SK-N-SH (cell line): ENCODE data around the gene ESPNL. TPM values are rescaled to one million over a fixed set of nuclear protein-coding genes. Genes with fewer than 3 reads are reported as not detected.

Source experiments
- CTCF ChIA-PET: fragments of 300-600, 350-600 bp; formaldehyde crosslinking; extraction: SDS; loops from one replicate; lab custom pipeline; 2021; lab: Yijun Ruan, JAX
- POLR2A ChIA-PET: fragments of 350-600 bp; sonication (Branson Sonifier 250); formaldehyde crosslinking; extraction: SDS; loops from one replicate; lab custom pipeline; 2020; ENCODE audit warnings: antibody characterized with exemption, inconsistent platforms; lab: Yijun Ruan, JAX
- DNase-seq: peaks from one replicate; pipeline ENCODE4 v3.0.0; 2012
- H2AFZ ChIP-seq: fragments of 200-600 bp; sonication (generic); 2 replicates; pipeline ENCODE4 v1.8.1; 2016; ENCODE audit warnings: antibody characterized with exemption, mild to moderate bottlenecking, low read depth
- H3F3A ChIP-seq: fragments of 200-600 bp; sonication (generic); replicated peaks from 2 replicates; pipeline ENCODE3; 2016; ENCODE audit warnings: antibody characterized with exemption, mild to moderate bottlenecking; ENCODE audit not compliant: insufficient read depth
- H3K27ac ChIP-seq, 2 experiments: fragments of 200-500 bp in 1 of 2; fragments of 200-600 bp in 1 of 2; sonication (Bioruptor generic) in 1 of 2; sonication (generic), shearing (Covaris generic) in 1 of 2; 2 replicates each; pipeline versions ENCODE4 v1.5.1 to v1.6.1; 2014 to 2016; ENCODE audit warnings: low read depth in 2 of 2, inconsistent platforms in 1 of 2, low read length in 1 of 2, mild to moderate bottlenecking in 1 of 2, mixed read lengths in 1 of 2
- H3K27me3 ChIP-seq: fragments of 200-600 bp; sonication (generic), shearing (Covaris generic); 2 replicates; pipeline ENCODE4 v1.6.1; 2016; ENCODE audit warnings: mixed run types; ENCODE audit not compliant: insufficient read depth
- H3K36me3 ChIP-seq, 2 experiments: fragments of 200-500 bp in 1 of 2; fragments of 200-600 bp in 1 of 2; sonication (Bioruptor generic) in 1 of 2; sonication (generic) in 1 of 2; replicated peaks in 1 of 2; 2 replicates each; pipeline versions ENCODE3 to v1.5.1; 2014 to 2016; ENCODE audit warnings: low read length in 1 of 2, mild to moderate bottlenecking in 1 of 2; ENCODE audit not compliant: insufficient read depth in 2 of 2, control insufficient read depth in 1 of 2
- H3K4me1 ChIP-seq, 2 experiments: fragments of 200-500 bp in 1 of 2; fragments of 200-600 bp in 1 of 2; sonication (Bioruptor generic) in 1 of 2; sonication (generic), shearing (Covaris generic) in 1 of 2; 2 replicates each; pipeline versions ENCODE4 v1.5.1 to v1.6.1; 2014 to 2016; ENCODE audit warnings: low read depth in 1 of 2, low read length in 1 of 2, mixed run types in 1 of 2; ENCODE audit not compliant: insufficient read depth in 2 of 2, control insufficient read depth in 1 of 2
- H3K4me2 ChIP-seq: fragments of 200-600 bp; sonication (generic), shearing (Covaris generic); 2 replicates; pipeline ENCODE4 v1.6.1; 2017; ENCODE audit warnings: mixed run types
- H3K4me3 ChIP-seq, 2 experiments: fragments of 200-500 bp in 1 of 2; fragments of 200-600 bp in 1 of 2; sonication (Bioruptor generic) in 1 of 2; sonication (generic), shearing (Covaris generic) in 1 of 2; 2 replicates each; pipeline versions ENCODE4 v1.5.1 to v1.8.1; 2014 to 2016; ENCODE audit warnings: low read depth in 2 of 2, inconsistent platforms in 1 of 2, low read length in 1 of 2, mild to moderate bottlenecking in 1 of 2, mixed read lengths in 1 of 2, moderate library complexity in 1 of 2
- H3K79me2 ChIP-seq: fragments of 200-600 bp; sonication (generic); 2 replicates; pipeline ENCODE4 v1.8.1; 2017; ENCODE audit warnings: mild to moderate bottlenecking; ENCODE audit not compliant: insufficient read depth
- H3K9ac ChIP-seq: fragments of 200-600 bp; sonication (generic); 2 replicates; pipeline ENCODE4 v1.6.1; 2017; ENCODE audit warnings: mixed run types
- H3K9me2 ChIP-seq: fragments of 200-600 bp; sonication (generic); 2 replicates; pipeline ENCODE4 v1.6.1; 2017; ENCODE audit warnings: mixed run types
- H3K9me3 ChIP-seq: fragments of 200-600 bp; sonication (generic); 2 replicates; pipeline ENCODE4 v1.6.1; 2017; ENCODE audit warnings: mixed run types, mild to moderate bottlenecking, moderate library complexity
- H4K20me1 ChIP-seq: fragments of 200-600 bp; sonication (generic); 2 replicates; pipeline ENCODE4 v1.6.1; 2017; ENCODE audit warnings: mild to moderate bottlenecking, mixed run types; ENCODE audit not compliant: insufficient read depth
- EZH2phosphoT487 ChIP-seq: fragments of 200-600 bp; sonication (generic); IDR thresholded peaks from 2 replicates; pipeline ENCODE4 v1.6.1; 2017; ENCODE audit warnings: low read depth, mixed run types, mild to moderate bottlenecking, antibody characterized with exemption, moderate library complexity, borderline replicate concordance
- FOSL2 ChIP-seq: IDR thresholded peaks from 2 replicates; pipeline ENCODE4 v1.4.0; 2012; ENCODE audit warnings: low read depth, mild to moderate bottlenecking, moderate library complexity, borderline replicate concordance
- FOXJ3 ChIP-seq: sonication (generic); formaldehyde crosslinking; IDR thresholded peaks from 2 replicates; pipeline ENCODE4 v1.5.1; 2020; ENCODE audit warnings: mild to moderate bottlenecking, missing genetic modification reagents
- FOXM1 ChIP-seq: IDR thresholded peaks from 2 replicates; pipeline ENCODE4 v1.4.0; 2012; ENCODE audit warnings: low read depth, mild to moderate bottlenecking
- GATA2 ChIP-seq: sonication (generic); formaldehyde crosslinking; IDR thresholded peaks from 2 replicates; pipeline ENCODE4 v1.5.0; 2020; ENCODE audit warnings: mild to moderate bottlenecking, missing genetic modification reagents
- JUND ChIP-seq: IDR thresholded peaks from 2 replicates; pipeline ENCODE4 v1.4.0; 2012
- MEF2A ChIP-seq: IDR thresholded peaks from 2 replicates; pipeline ENCODE4 v1.4.0; 2012; ENCODE audit warnings: low read depth, borderline replicate concordance
- NFIC ChIP-seq: IDR thresholded peaks from 2 replicates; pipeline ENCODE4 v1.4.0; 2012; ENCODE audit warnings: borderline replicate concordance
- NRF1 ChIP-seq: IDR thresholded peaks from 2 replicates; pipeline ENCODE4 v1.6.1; 2012; ENCODE audit warnings: low read depth, mild to moderate bottlenecking, low read length
- POLR2AphosphoS5 ChIP-seq: IDR thresholded peaks from 2 replicates; pipeline ENCODE4 v1.6.1; 2012; ENCODE audit warnings: low read depth, low read length
- RCOR1 ChIP-seq: fragments of 150-350 bp; IDR thresholded peaks from 2 replicates; pipeline ENCODE4 v1.6.1; 2017; ENCODE audit warnings: antibody characterized with exemption, low read length
- RFX5 ChIP-seq: IDR thresholded peaks from 2 replicates; pipeline ENCODE4 v1.6.1; 2012; ENCODE audit warnings: mild to moderate bottlenecking, improper control_type of control experiment, low read length
- RXRA ChIP-seq: IDR thresholded peaks from 2 replicates; pipeline ENCODE4 v1.4.0; 2012; ENCODE audit warnings: low read depth, mild to moderate bottlenecking, borderline replicate concordance
- TEAD4 ChIP-seq: IDR thresholded peaks from 2 replicates; pipeline ENCODE4 v1.4.0; 2012; ENCODE audit warnings: mild to moderate bottlenecking, borderline replicate concordance; ENCODE audit not compliant: insufficient read depth
- WGBS: methylation state at CpG from one replicate; pipeline ENCODE4 v1.1.6; 2017; ENCODE audit warnings: low lambda C conversion rate; 5-methylcytosine and 5-hydroxymethylcytosine counted together
- polyA plus RNA-seq, 3 experiments: library from polyadenylated mRNA; depleted of rRNA; stranded (reverse); fragments of >200 nt; gene quantifications; 2 replicates each; pipeline ENCODE4 v1.2.3, GENCODE V29; 2012
- TF ChIP-seq, protein P1 (sequence below): IDR thresholded peaks from 2 replicates; pipeline ENCODE4 v1.4.0; 2012; ENCODE audit warnings: low read depth
- TF ChIP-seq, protein P2 (sequence below): fragments of 150-350 bp; IDR thresholded peaks from 2 replicates; pipeline ENCODE4 v1.6.1; 2016; ENCODE audit warnings: mild to moderate bottlenecking, low read depth, low read length
- TF ChIP-seq, protein P3 (sequence below): fragments of 150-350 bp; IDR thresholded peaks from 2 replicates; pipeline ENCODE4 v1.6.1; 2017; ENCODE audit warnings: antibody characterized with exemption, low read length, low read depth, borderline replicate concordance
- TF ChIP-seq, protein P4 (sequence below): IDR thresholded peaks from 2 replicates; pipeline ENCODE4 v1.4.0; 2012; ENCODE audit warnings: low read depth, borderline replicate concordance
- TF ChIP-seq, protein P5 (sequence below): fragments of 200-600 bp; sonication (generic); IDR thresholded peaks from 2 replicates; pipeline ENCODE4 v1.6.1; 2017; ENCODE audit warnings: antibody characterized with exemption, mild to moderate bottlenecking, moderate library complexity

The ESPNL gene
- polyA plus RNA-seq, 1 of the 3 experiments (the other 2 are of a cell fraction) = 0.05 TPM

DNA sequence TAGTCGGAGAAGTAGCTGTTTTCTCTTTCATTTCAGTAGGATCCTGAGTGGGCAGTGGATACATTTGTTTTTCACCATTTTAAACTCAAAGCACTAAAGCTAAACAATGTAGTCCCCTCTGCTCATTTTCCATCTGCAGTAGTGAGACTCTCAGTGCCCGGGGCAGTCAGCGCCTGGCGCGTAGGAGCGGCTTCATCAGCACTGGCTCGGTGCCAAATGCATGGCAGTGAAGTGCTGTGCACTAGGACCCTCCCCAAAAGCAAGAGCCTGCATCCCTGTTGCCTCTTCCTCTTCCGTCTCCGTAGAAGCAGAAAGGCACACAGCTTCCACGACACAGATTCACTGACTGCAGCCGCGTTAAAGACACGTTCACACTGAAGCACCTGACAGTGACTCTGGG, 19.0 kb upstream of the ESPNL start:
- Histone ChIP-seq H3K27me3 (no peaks in the 10 kb centered on the region), H3K4me3 (no peak overlapping the region), H3K4me1 (peaks cover 0 to 10% of the 10 kb centered on the region in 2 experiments; a peak in 1 of 4 replicates), H3K27ac (peak overlapping the region in 1 of 2 experiments; percentile 67; a peak in 2 of 4 replicates), H2AFZ (no peak overlapping the region), H3K9ac (no peak overlapping the region), H3K9me3 (no peaks in the 10 kb centered on the region), H3K9me2 (no peaks in the 10 kb centered on the region)
- ChIA-PET POLR2A (interaction anchor here (1.4 kb wide), 1 partner anchor 20 kb away, joined by 3 read pairs; the partner anchor contains the start of gene SCLY), CTCF (interaction anchor here (0.7 to 1.0 kb wide), 2 partner anchors 158 to 262 kb away, joined by 3 read pairs; no protein-coding TSS in a partner anchor)
- TF ChIP-seq NFIC (peak; percentile 33; the same call in 1 of the 2 replicates), JUND (no peak), NRF1 (no peak), FOSL2 (no peak)
- TF ChIP-seq, protein P1, sequence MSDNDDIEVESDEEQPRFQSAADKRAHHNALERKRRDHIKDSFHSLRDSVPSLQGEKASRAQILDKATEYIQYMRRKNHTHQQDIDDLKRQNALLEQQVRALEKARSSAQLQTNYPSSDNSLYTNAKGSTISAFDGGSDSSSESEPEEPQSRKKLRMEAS = no peak
- TF ChIP-seq, protein P2, sequence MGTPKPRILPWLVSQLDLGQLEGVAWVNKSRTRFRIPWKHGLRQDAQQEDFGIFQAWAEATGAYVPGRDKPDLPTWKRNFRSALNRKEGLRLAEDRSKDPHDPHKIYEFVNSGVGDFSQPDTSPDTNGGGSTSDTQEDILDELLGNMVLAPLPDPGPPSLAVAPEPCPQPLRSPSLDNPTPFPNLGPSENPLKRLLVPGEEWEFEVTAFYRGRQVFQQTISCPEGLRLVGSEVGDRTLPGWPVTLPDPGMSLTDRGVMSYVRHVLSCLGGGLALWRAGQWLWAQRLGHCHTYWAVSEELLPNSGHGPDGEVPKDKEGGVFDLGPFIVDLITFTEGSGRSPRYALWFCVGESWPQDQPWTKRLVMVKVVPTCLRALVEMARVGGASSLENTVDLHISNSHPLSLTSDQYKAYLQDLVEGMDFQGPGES = no peak
- TF ChIP-seq, all 33 proteins: peak for 1
- WGBS = 70% methylated on average over 11 of the region's 13 CpGs
- peak; percentile 84 for DNase-seq
- no peaks in the 10 kb centered on the region for H3K79me2 ChIP-seq
- peaks cover 37 to 52% of the 10 kb centered on the region in 2 experiments for H3K36me3 ChIP-seq
- H3F3A ChIP-seq = no peaks in the 10 kb centered on the region
- H3K4me2 ChIP-seq = no peak overlapping the region
- H4K20me1 ChIP-seq = no peaks in the 10 kb centered on the region

DNA sequence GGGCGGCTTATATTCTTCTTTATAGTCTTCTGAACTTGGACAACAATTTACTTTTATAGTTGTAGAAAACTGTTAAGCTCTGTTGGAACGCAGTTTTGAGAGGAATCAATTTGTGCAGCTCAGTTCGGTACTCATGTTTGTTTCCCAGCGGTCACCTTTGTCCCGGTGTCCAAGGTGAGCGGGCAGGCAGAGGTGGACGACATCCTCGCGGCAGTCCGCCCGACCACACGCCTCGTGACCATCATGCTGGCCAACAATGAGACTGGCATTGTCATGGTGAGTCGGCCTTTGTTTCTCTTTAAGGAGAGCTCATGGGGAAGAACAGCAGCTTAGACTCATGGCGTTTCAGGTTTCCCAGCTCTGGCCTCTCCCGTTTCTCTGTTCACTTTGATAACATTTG, 18.6 kb upstream of the ESPNL start:
- ChIA-PET CTCF (interaction anchor here (0.7 to 1.0 kb wide), 2 partner anchors 158 to 263 kb away, joined by 3 read pairs; no protein-coding TSS in a partner anchor), POLR2A (interaction anchor here (1.4 kb wide), 1 partner anchor 20 kb away, joined by 3 read pairs; the partner anchor contains the start of gene SCLY)
- Histone ChIP-seq H3K4me2 (no peak overlapping the region), H3K9me2 (no peaks in the 10 kb centered on the region), H2AFZ (no peak overlapping the region), H3K9me3 (no peaks in the 10 kb centered on the region), H3K4me1 (peaks cover 0 to 10% of the 10 kb centered on the region in 2 experiments; a peak in 1 of 4 replicates), H3K4me3 (no peak overlapping the region), H3F3A (no peaks in the 10 kb centered on the region), H3K36me3 (peaks cover 37 to 50% of the 10 kb centered on the region in 2 experiments), H3K79me2 (no peaks in the 10 kb centered on the region), H3K9ac (no peak overlapping the region), H4K20me1 (no peaks in the 10 kb centered on the region), H3K27me3 (no peaks in the 10 kb centered on the region), H3K27ac (peak overlapping the region in 1 of 2 experiments; percentile 40; a peak in 1 of 4 replicates)
- DNase-seq = no peak
- WGBS = 92% methylated on average over 9 of the region's 16 CpGs
- TF ChIP-seq, protein P1 = no peak
- TF ChIP-seq, protein P3, sequence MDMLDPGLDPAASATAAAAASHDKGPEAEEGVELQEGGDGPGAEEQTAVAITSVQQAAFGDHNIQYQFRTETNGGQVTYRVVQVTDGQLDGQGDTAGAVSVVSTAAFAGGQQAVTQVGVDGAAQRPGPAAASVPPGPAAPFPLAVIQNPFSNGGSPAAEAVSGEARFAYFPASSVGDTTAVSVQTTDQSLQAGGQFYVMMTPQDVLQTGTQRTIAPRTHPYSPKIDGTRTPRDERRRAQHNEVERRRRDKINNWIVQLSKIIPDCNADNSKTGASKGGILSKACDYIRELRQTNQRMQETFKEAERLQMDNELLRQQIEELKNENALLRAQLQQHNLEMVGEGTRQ = no peak
- TF ChIP-seq POLR2AphosphoS5 = no peak
- TF ChIP-seq EZH2phosphoT487 = no peak
- no peak for TF ChIP-seq MEF2A
- no peak for TF ChIP-seq NFIC
- no peak for TF ChIP-seq TEAD4
- TF ChIP-seq JUND = no peak
- TF ChIP-seq, protein P4, sequence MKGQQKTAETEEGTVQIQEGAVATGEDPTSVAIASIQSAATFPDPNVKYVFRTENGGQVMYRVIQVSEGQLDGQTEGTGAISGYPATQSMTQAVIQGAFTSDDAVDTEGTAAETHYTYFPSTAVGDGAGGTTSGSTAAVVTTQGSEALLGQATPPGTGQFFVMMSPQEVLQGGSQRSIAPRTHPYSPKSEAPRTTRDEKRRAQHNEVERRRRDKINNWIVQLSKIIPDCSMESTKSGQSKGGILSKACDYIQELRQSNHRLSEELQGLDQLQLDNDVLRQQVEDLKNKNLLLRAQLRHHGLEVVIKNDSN = no peak
- TF ChIP-seq GATA2 = no peak
- no peak for TF ChIP-seq FOXM1
- TF ChIP-seq RXRA = no peak
- no peak for TF ChIP-seq RFX5
- TF ChIP-seq FOXJ3 (CRISPR knock-in tag) = no peak
- TF ChIP-seq RCOR1 = no peak
- TF ChIP-seq, protein P2 = no peak
- TF ChIP-seq, protein P5, sequence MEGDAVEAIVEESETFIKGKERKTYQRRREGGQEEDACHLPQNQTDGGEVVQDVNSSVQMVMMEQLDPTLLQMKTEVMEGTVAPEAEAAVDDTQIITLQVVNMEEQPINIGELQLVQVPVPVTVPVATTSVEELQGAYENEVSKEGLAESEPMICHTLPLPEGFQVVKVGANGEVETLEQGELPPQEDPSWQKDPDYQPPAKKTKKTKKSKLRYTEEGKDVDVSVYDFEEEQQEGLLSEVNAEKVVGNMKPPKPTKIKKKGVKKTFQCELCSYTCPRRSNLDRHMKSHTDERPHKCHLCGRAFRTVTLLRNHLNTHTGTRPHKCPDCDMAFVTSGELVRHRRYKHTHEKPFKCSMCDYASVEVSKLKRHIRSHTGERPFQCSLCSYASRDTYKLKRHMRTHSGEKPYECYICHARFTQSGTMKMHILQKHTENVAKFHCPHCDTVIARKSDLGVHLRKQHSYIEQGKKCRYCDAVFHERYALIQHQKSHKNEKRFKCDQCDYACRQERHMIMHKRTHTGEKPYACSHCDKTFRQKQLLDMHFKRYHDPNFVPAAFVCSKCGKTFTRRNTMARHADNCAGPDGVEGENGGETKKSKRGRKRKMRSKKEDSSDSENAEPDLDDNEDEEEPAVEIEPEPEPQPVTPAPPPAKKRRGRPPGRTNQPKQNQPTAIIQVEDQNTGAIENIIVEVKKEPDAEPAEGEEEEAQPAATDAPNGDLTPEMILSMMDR = no peak
